ENCODE measurements around the gene GTPBP8.

The GTPBP8 gene

GRCh38 chr3:112990672-112991602 lies at the start of gene GTPBP8:
TSS of gene GTPBP8 (plus strand) at chr3:112990984. CDS start at chr3:112991000, 16 bp downstream.
- TF ChIP-seq CTCF (IDR thresholded peaks at IDR 0.05; ENCODE audit: low read length, missing control alignments), result no peak
- peak; percentile 91 for DNase-seq (ENCODE audit: low read depth)
- peak within 1 kb of the TSS; percentile 85 for H3K4me3 ChIP-seq (replicated peaks; ENCODE audit: low read depth, low read length)

GRCh38 chr3:112948346-112948838 lies 42.4 kb upstream of the GTPBP8 start:
- no peak for TF ChIP-seq CTCF (IDR thresholded peaks at IDR 0.05; ENCODE audit: low read length, missing control alignments)
- DNase-seq (ENCODE audit: low read depth), result no peak
- H3K4me3 ChIP-seq (replicated peaks; ENCODE audit: low read depth, low read length), result no peak overlapping the region

GRCh38 chr3:112956351-112956750 lies 34.4 kb upstream of the GTPBP8 start:
- no peak for DNase-seq (ENCODE audit: low read depth)
- H3K4me3 ChIP-seq (replicated peaks; ENCODE audit: low read depth, low read length), result no peak overlapping the region
- no peak for TF ChIP-seq CTCF (IDR thresholded peaks at IDR 0.05; ENCODE audit: low read length, missing control alignments)

- DNase-seq (ENCODE audit: low read depth), result no peak
- H3K4me3 ChIP-seq (replicated peaks; ENCODE audit: low read depth, low read length), result no peak overlapping the region
- no peak for TF ChIP-seq CTCF (IDR thresholded peaks at IDR 0.05; ENCODE audit: low read length, missing control alignments)
Observed at GRCh38 chr3:112958811-112959560, 31.8 kb upstream of the GTPBP8 start.

- H3K4me3 ChIP-seq (replicated peaks; ENCODE audit: low read depth, low read length), result no peak overlapping the region
- no peak for TF ChIP-seq CTCF (IDR thresholded peaks at IDR 0.05; ENCODE audit: low read length, missing control alignments)
Observed at GRCh38 chr3:112963683-112964082, 27.1 kb upstream of the GTPBP8 start.

GRCh38 chr3:112965656-112966055 lies 25.1 kb upstream of the GTPBP8 start:
- H3K4me3 ChIP-seq (replicated peaks; ENCODE audit: low read depth, low read length), result no peak overlapping the region

More at GRCh38 chr3:112963683-112964082, 27.1 kb upstream of the GTPBP8 start:
- DNase-seq (ENCODE audit: low read depth), result no peak

More at GRCh38 chr3:112965656-112966055, 25.1 kb upstream of the GTPBP8 start:
- no peak for TF ChIP-seq CTCF (IDR thresholded peaks at IDR 0.05; ENCODE audit: low read length, missing control alignments)
- DNase-seq (ENCODE audit: low read depth), result no peak

Measured in fibroblast of pulmonary artery (primary cell).